Measurements from ENCODE around the gene RIMKLB.
A peak's percentile ranks its signal among the peaks of the same experiment; 100 is the strongest.

RIMKLB gene, protein sequence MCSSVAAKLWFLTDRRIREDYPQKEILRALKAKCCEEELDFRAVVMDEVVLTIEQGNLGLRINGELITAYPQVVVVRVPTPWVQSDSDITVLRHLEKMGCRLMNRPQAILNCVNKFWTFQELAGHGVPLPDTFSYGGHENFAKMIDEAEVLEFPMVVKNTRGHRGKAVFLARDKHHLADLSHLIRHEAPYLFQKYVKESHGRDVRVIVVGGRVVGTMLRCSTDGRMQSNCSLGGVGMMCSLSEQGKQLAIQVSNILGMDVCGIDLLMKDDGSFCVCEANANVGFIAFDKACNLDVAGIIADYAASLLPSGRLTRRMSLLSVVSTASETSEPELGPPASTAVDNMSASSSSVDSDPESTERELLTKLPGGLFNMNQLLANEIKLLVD

DNA sequence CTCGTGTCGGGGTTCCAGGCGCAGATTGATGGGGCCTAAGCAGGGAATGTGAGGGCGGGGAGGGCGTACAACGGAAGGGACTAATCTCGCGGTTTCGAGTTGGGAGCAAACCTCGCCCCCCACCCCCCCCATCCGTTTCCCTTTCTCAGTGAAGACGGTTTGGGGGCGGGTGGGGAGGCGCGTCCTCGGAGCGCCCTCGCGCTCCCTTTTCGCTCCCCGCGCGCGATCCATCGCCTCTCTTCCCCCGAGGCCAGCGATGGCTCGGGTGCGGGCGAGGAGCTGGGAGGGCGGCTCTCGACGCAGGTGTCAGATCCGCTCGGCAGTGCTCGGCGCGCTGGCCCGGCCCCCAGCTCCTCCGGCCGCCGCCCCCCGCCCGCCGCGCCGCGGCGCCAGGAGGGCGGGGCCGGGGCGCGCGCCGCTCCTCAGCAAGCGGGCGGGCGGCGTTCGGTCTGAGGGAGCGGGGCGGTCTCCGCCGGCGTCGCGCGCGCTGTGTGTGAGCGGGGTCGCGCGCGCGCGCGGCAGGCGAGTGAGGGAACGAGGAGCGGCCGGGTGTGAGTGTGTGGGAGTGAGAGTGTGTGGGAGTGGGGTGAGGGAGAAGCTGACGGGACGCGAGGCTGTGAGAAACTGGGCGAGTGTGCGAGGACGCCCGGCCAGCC, at the start of gene RIMKLB:
Gene RIMKLB, plus strand, starts transcription at position 516 of the 656 bp plus-strand sequence. CDS start 15,876 bp downstream, outside the sequence.
- DNase-seq (ENCODE audit: low read depth in 3 of 3) = peak; percentile 37 to 52 (median 47)

DNA sequence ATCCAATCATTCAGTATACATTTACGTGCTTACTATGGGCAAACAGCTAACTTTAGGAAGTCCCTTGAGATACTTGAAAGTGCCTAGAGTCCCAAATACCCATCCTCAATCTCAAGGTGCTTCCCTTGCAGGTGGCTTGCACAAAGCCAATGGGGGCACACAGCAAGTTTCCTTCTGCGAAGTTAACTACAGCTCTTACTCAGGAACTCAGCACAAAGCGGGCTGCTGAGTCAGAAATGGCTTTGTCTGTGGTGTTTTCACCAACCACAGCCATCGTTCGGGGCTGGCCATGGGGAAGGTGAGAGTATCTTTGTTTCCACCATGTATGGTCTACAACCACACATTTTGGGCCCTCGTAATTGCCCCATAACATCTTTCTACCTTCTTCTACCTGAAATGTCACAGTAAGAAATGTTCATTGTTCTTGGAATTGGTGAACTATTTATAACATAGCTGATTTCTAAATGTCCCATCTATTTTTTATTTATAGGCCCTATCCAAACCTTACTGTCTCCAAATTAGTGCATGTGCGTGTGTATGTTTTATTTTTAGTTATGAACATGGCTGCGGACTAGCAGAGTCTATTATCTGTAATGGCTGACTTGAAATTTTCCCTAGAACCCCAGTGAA, 49.1 kb upstream of the RIMKLB start:
- DNase-seq (ENCODE audit: low read depth in 3 of 3) = peak; percentile 64 to 76 (median 65)

DNA sequence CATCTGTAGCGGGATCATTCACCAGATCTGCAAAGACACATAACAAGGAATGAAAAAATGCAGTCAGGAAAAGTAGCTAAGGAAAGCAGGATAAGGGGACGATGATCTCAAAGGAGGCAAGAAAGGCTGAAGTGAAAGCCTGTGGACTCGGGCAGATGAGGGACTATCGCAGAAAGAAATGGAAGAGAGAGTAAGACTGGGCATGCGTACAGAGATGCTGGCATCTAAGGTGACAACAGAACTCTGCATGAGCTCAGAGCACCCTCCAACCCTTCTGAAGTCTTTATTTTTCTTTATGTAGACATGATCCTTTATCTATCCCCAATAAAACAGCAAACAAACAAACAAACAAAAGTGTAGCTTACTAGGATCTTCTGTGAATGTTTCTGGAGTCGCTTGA, 42.4 kb upstream of the RIMKLB start:
- DNase-seq (ENCODE audit: low read depth in 3 of 3) = no peak

DNA sequence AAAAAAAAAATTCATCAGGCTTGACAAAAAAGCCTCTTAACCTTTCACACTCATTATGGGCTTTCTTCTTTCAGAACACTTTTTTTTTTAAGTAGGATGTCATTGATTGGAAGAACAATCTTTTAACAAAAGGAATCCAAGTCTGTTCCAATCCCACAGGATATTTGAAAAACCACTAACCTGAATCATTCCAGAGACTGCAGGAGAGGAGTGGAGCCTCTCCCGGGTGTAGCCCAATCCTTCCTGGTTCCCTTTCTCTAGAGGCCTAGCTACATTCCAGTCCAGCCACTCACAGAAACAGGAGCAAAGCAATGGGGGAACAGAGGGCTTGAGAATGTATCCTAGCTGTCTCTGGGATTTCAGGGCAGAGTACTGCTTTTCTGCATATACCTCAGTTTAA, 39.4 kb upstream of the RIMKLB start:
- no peak for DNase-seq (ENCODE audit: low read depth in 3 of 3)

DNA sequence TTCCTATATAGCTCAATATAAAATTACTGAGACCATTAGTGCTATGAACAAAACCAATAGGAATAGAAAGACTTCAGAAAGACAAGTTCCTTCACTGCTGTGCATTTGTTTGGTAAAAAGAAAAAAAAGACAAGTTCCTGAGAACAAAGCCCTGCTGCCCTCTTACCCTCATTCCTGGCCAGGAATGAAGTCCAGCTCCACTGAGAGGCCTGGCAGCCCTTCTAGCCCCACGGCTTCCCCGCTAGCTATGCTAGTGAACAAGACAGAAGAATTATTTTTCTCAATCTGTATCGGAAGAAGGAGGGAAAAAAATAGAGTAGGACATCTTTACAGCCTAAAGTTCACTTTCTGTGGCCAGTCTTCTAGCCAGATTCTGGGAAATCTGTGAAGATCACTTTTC, 36.8 kb upstream of the RIMKLB start:
- DNase-seq (ENCODE audit: low read depth in 3 of 3) = no peak

DNA sequence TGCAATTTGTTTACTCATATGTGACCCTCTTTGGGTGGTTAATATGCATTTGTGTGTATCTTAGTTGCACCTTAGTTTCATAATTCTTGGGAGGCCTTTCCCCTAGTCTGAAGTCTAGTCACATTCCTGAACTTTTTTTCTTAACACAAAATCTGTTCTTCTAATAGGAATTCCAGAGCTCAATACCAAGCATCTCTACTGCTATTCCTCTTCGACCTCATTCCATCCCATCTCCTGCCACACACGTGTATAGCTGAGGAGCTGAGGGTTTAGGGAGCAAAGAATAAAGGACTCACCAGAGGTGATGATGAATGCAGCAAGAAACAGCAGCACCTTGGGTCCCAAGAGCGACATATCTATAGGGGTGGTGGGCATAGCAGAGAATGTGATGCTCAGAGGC, 36.0 kb upstream of the RIMKLB start:
- no peak for DNase-seq (ENCODE audit: low read depth in 3 of 3)

DNA sequence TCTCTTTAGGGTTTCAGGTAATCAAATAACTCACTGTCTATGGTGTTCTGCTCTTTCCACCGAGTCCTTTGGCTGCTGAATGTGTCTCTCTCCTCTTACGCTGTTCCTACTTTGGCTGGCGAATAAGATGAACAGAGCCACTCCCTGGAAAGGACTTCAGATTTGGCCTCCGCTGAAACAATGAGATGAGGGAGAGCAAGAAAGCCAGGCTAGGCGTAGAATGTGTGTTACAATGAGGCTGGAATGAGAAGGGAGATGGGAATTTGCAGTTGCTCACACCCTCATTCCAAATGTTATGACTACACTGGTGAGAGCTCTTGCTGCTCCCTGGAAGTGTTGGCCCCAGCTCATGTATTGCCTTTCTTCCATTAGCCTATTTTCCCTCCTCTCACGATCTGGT, 35.2 kb upstream of the RIMKLB start, which contains the start of gene MFAP5:
Gene MFAP5, minus strand, starts transcription at position 234 of the 400 bp plus-strand sequence. CDS start 722 bp downstream, outside the sequence.
- DNase-seq (ENCODE audit: low read depth in 3 of 3) = no peak

DNA sequence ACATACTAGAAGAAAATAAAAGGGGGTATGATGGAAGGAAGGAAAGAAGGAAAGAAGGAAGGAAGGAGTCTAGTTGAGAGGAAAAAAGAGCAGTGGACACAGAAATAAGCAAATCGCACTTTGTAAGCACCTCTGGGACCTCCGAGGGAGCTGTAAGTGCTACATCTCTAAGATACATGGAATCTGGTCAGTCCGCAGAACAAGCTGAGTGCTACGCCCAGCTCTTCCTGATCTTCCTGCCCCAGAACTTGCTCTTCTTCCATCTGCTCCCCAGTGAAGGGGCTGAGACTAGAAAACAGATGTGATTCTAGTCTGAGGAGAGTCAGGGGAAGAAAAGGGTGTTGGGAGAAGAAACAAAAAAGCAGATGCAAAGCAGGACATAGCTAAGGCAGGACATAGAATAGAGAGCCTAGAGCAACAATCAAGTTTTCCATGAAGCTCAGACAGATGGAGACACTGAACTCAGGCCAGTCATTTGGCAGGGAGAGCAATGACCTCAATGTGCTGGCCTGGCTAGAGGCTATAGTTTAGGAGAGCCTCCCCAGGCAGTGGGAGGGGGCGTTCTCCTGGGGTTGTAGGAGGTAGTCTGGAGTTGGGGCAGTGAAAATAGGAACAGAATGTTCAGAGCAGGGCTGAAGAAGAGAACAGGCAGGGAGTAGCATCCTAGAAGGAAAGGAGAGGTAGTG, 33.4 kb upstream of the RIMKLB start:
- no peak for DNase-seq (ENCODE audit: low read depth in 3 of 3)

DNA sequence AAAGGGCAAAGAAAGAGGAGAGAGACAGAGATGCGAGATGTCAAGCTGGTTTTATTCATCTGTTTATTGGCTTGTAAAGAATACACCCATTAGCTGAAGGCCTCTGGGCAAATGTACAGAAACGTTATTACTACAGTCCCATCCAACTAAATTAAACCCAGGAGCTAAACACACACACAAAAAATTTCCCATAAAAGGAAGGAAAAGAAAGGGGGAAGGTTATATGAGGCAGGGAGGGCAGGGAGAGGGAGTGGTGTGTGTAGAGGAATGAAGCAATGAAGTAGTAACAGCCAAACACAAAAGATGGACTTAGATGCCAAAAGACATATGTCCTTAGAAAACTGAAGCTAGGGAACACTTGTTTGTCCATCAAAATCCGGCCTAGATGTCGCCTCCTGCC, 32.0 kb upstream of the RIMKLB start:
- no peak for DNase-seq (ENCODE audit: low read depth in 3 of 3)

DNA sequence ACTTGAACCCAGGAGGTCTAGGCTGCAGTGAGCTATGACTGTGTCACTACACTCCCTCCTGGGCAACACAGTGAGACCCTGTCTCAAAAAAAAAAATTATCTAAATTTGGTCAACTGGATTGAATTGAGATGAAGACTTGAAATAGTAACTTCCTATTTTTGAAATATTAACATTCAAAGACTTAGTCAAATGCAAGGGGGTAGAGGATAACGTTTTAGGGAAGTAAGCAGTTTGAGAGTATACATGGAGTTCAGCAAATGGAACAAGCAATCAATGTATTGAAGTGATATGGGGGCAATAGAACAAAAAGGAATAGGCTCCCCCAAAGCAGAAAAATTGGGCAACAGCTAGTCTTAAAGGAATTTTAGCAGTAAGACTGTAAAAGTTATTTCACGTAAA, 30.5 kb upstream of the RIMKLB start:
- no peak for DNase-seq (ENCODE audit: low read depth in 3 of 3)

DNA sequence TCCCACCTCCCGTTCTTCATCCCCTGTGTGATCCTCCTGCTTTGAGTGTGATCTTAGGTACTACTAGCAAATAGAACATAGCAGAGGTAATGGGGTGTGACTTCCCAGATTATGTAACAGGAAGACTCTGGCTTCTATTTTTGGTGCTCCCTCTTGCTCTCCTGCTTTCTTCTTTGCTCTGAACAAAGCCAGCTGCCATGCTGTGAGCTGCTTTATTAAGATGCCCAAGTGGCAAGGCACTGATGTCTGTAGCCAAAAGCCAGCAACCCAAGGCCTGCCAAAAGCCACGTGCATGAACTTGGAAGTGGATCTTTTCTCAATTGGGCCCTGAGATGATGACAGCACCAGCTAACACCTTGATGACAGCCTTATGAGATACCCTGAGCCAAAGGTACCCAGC, 29.4 kb upstream of the RIMKLB start:
- no peak for DNase-seq (ENCODE audit: low read depth in 3 of 3)

DNA sequence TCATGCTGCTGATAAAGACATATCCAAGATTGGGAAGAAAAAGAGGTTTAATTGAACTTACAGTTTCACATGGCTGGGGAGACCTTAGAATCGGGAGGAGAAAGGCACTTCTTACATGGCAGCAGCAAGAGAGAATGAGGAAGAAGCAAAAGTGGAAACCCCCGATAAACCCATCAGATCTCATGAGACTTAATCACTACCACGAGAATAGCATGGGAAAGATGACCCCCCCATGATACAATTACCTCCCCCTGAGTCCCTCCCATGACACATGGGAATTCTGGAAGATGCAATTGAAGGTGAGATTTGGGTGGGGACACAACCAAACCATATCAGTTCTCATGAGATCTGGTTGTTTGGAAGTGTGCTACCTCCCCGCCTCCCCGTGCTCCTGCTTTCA, 25.4 kb upstream of the RIMKLB start:
- no peak for DNase-seq (ENCODE audit: low read depth in 3 of 3)

DNA sequence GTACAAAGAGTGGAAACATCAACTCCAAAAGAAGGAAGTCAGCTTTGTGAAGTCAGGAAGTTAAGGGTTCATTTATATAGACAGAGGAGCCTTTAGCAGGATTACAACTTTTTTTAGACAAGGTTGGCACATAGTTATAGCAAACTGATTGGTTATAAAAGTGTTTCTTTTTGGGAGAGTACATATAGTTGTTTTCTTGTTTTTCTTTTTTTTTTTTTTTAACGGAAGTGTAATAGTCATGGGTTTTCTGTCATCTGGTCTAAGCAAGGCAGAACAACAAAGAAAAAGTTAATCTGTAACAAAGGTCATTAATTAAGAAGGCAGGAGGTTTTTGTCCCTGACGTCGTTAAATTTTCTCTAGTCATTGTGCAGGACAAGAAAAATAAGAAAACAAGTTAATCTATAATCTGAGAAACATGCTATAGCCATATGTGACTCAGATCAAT, 22.2 kb upstream of the RIMKLB start:
- no peak for DNase-seq (ENCODE audit: low read depth in 3 of 3)

DNA sequence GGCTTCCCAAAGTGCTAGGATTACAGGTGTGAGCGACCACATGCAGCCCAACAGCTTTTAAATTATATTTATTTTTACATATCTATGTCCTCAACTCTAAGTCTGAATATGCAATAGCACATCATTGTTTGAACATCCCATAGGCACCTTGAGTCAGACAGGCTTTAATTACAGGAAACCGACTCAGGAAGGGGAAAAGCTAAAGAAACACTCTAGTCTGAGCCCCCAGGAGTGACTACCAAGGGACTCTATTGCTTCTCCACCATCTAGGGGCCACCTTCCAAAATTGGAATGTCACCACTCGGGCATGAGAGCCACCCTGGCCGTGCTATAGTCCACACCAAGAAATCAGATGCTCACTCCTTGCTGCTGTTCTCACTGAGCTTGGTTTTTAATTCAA, 21.1 kb upstream of the RIMKLB start:
- no peak for DNase-seq (ENCODE audit: low read depth in 3 of 3)

DNA sequence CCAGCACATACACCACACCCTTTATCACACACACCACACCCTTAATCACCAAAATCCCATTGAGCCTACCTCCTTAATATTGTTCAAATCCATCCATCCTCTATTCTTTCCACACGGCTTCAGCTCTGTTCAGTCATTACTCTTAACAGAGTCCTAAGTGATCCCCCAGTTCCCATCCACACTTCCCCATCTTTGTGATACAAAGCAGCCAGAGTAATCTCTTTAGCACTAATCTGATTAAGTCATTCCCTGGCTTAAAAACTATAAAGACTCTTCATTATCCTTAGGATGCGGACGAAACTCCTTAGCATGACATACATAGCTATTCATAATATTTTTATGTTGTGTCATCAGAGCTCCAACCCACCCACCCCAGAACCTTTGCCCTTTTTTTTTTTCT, 20.4 kb upstream of the RIMKLB start:
- no peak for DNase-seq (ENCODE audit: low read depth in 3 of 3)

DNA sequence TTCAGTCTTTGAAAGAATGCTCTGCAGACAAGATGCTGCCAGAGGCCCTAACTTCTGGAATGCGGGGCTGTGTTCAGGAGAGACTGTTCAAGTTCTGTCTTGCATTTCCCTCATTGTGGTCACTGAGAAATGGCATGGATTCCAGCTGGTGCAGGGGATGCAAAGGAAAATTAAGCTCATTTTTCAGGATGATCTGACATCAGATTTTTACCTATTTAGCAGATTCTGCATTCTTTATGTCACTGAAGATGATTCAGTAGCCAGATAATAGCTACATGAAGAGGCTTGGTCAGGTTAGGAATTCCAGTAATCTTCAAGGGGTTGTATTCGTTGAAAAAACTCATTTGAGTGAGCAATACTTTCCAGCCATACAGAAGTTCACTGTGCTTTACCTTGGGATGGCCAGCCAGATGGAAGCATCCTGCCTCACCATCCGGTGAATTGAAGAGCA, 19.1 kb upstream of the RIMKLB start:
- no peak for DNase-seq (ENCODE audit: low read depth in 3 of 3)

DNA sequence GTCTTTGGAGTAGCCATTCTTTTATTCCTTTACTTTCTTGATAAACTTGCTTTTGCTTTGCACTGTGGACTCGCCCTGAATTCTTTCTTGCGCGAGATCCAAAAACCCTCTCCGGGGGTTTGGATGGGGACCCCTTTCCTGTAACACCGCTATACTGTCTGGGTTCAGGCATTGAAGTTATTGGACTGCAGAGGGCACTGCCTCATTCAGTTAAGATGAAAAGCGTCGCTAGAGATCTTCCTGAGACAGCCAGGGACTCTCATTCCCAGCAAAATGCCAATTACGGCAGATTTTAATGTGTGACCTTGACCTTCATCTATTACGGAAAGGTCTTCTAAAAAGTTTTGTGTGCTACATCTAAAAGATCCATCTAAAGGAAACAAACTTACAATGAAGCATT, 17.3 kb upstream of the RIMKLB start:
- DNase-seq (ENCODE audit: low read depth in 3 of 3) = no peak

DNA sequence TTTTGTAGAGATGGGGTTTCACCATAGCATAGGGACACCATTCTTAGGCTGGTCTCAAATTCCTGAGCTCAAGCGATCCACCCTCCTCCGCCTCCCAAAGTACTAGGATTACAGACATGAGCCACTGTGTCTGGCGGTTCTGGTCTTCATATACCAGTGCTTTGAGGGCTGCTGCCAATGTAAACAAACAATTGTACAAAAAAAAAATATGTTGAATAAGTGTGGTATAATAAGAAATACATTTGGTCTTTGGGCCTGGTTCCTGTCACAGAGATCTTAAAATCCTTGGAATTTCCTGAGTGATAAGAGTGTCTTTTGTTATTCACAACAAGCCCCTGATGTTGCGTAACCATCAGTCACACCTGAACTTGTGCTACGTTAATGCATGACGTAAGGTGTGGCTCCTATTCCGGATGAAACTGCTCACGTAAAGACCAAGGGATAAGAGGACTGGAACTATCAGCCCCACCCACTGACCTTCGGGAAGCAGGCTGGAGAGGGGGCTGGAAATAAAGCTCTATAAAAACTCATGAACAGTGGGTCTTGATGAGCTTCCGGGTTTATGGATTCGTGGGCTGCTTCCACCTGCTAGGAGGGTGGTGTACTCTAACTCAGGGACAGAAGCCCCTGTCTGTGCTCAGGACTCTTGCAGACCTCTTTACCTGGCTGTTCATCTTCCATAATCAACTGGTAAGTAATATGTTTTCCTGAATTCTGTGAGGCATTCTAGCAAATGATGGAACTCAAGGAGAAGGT, 16.5 kb upstream of the RIMKLB start:
- no peak for DNase-seq (ENCODE audit: low read depth in 3 of 3)

DNA sequence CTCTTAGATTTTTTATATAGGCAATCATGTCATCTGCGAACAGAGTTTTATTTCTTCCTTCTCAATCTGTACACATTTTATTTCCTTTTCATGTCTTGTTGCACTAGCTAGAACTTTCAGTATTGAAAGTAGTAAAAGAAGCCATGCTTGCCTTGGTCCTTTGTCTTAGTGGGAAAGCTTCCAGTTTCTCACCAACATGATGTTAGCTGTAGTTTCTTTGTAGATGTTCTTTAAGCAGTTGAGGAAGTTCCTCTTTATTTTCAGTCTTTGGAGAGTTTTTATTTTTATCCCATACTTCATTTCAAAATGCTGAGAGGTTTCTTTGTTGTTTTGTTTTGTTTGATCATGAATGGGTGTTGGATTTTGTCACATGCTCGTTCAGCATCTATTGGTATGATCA, 12.7 kb upstream of the RIMKLB start:
- no peak for DNase-seq (ENCODE audit: low read depth in 3 of 3)

DNA sequence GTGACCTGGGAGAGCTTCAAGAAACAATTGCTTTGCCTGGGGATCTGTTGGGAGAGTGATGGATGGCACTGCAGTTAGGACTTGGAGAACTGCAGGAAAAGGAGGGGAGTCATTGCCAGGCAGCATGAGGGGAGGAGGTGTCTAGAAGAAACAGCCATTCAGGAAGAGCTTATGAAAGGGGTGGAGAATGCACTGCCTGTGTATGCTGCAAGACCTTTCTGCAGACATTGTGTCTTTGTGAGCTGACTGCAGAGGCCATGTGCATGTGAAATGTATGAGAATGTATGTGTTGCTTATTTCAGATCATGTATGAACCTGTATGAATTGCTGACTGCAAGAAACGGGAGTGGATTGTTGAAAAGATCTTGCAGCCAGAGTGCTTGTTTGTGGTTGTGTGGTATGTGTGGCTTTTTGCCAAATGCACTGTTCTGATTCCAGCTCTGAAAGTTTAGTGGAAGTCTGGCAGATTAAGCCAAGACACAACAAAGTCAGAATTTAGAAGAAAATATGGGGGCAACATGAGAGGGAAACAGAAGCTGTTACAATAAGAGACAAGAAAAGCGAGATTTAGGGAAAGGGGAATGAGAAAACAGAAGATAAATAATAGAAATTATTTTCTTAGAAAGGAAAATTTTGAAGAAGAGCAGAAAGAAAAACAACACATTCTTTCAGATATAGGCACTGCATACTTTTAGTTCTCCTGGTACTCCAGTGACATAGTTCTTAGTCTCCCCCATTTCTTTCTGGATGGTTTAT, 9.8 kb upstream of the RIMKLB start:
- no peak for DNase-seq (ENCODE audit: low read depth in 3 of 3)

DNA sequence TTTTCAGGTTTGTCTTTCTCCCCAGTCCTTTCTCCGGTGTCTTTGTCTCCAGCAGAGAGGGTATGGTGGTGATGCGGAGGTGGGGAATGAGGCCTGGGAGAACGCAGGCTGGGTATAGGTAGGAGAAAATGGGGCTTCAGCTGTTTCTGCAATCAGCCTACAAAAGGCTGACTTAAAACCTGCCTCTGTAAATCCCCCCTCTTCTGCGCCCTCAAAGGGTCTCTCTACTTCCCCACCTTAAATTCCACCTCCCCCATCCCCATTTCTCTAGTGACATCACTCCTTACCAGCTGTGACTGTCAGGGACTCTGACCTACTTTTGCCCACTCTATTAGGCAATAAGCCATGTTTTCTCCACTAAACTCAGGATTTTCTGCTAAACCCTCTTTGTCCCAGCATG, 8.1 kb upstream of the RIMKLB start:
- no peak for DNase-seq (ENCODE audit: low read depth in 3 of 3)
